H1 (cell line): ENCODE results near the gene MARCHF3. TPM values are rescaled to one million over a fixed set of nuclear protein-coding genes. Genes with fewer than 3 reads are reported as not detected.

Experiments used
- CHD2 ChIP-seq: IDR thresholded peaks from 2 replicates; pipeline ENCODE4 v1.6.1; 2012; ENCODE audit warnings: low read length, improper control_type of control experiment
- KDM4A ChIP-seq: IDR thresholded peaks from one replicate; pipeline ENCODE4 v1.7.1; 2012; ENCODE audit warnings: low read depth, mild to moderate bottlenecking, moderate library complexity, low read length, inconsistent platforms; ENCODE audit not compliant: severe bottlenecking
- KDM5A ChIP-seq: fragments of 200-600 bp; IDR thresholded peaks from 2 replicates; pipeline ENCODE4 v1.7.1; 2012; ENCODE audit warnings: mild to moderate bottlenecking, low read length, inconsistent platforms, mixed read lengths
- POLR2AphosphoS5 ChIP-seq: IDR thresholded peaks from 2 replicates; pipeline ENCODE4 v1.6.1; 2011; ENCODE audit warnings: low read depth, low read length
- polyA plus RNA-seq, 7 experiments: library from polyadenylated mRNA; depleted of rRNA in 3 of 7; stranded (reverse) in 5 of 7; unstranded in 2 of 7; fragments of >200 nt in 5 of 7; fragments of 200-250 nt in 2 of 7; gene quantifications; 1 replicate in 5 of 7; 2 replicates in 1 of 7; 4 replicates in 1 of 7; pipeline versions ENCODE4 v1.2.1 to v1.2.3, GENCODE V29; 2011 to 2013; ENCODE audit warnings: missing spikeins in 2 of 7, mixed read lengths in 2 of 7
- total RNA-seq: library from RNA; stranded (reverse); fragmentation: NEBNext Ultra II Directional; extraction: Animal tissue kit (Norgen Biotek cat#: 25700); gene quantifications from 2 replicates; pipeline ENCODE4 v1.2.1, GENCODE V29; 2021

The MARCHF3 gene
- total and polyA plus RNA-seq, 2 of the 8 experiments (the other 6 are each of a cell fraction or from before 2014, with no cell fraction given) = 12.0 to 16.9 TPM

DNA sequence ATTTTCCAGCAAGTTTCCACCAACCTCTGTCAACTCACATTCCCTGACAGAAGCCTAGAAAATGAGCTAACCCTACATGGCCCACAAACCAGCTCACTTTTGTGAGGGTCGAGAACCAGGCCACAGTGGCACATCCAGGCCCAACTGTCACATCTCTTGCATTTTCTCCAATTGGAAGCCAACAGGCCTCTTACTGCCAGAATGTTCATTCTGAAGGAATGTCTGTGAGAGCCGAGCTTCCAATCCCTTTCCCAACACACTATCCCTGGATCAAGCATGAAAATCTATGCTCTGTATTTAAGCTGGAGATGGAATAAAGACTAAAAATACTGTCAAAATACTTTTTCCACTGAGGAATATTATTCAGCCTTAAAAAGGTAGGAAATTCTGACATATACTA lies 20.0 kb downstream of the MARCHF3 start (continued):
- no peak for TF ChIP-seq CHD2
- no peak for TF ChIP-seq KDM5A
- TF ChIP-seq POLR2AphosphoS5 = no peak
- no peak for TF ChIP-seq KDM4A
